TTC549 (cell line): ENCODE results near the gene ICAM5.
"Not testable (repeated sequence)": the region's sequence is repeated elsewhere in the genome, so short reads cannot be mapped to it uniquely, and the experiment has no call there.

Source experiments
- FAIRE-seq: peaks from 2 replicates; lab custom pipeline; 2012; peaks lifted over from hg19 to GRCh38; lab: Jason Lieb, UNC

The ICAM5 gene, protein sequence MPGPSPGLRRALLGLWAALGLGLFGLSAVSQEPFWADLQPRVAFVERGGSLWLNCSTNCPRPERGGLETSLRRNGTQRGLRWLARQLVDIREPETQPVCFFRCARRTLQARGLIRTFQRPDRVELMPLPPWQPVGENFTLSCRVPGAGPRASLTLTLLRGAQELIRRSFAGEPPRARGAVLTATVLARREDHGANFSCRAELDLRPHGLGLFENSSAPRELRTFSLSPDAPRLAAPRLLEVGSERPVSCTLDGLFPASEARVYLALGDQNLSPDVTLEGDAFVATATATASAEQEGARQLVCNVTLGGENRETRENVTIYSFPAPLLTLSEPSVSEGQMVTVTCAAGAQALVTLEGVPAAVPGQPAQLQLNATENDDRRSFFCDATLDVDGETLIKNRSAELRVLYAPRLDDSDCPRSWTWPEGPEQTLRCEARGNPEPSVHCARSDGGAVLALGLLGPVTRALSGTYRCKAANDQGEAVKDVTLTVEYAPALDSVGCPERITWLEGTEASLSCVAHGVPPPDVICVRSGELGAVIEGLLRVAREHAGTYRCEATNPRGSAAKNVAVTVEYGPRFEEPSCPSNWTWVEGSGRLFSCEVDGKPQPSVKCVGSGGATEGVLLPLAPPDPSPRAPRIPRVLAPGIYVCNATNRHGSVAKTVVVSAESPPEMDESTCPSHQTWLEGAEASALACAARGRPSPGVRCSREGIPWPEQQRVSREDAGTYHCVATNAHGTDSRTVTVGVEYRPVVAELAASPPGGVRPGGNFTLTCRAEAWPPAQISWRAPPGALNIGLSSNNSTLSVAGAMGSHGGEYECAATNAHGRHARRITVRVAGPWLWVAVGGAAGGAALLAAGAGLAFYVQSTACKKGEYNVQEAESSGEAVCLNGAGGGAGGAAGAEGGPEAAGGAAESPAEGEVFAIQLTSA

DNA sequence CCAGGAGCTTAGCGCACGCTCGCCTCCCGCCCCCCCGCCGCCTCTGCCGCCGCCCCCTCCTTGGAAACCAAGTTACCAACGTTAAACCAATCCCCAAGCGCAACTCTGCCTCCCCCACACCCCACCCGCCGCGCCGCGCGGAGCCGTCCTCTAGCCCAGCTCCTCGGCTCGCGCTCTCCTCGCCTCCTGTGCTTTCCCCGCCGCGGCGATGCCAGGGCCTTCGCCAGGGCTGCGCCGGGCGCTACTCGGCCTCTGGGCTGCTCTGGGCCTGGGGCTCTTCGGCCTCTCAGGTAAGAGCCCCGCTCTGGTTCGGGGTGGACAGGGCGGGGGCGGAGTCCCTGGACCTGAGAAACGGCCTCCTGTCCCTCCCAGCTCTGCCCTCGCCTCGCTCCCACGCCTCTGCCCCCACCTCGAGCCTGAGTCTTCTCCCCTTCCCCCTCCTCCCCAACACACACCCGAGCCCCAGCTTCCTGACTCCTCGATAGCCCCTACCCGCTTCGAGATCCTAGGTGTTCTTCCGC, at the start of gene ICAM5:
Gene ICAM5, plus strand, starts transcription at position 117 of the 521 bp plus-strand sequence. Its CDS starts 92 bp downstream, at position 209.
- FAIRE-seq, result no peak

DNA sequence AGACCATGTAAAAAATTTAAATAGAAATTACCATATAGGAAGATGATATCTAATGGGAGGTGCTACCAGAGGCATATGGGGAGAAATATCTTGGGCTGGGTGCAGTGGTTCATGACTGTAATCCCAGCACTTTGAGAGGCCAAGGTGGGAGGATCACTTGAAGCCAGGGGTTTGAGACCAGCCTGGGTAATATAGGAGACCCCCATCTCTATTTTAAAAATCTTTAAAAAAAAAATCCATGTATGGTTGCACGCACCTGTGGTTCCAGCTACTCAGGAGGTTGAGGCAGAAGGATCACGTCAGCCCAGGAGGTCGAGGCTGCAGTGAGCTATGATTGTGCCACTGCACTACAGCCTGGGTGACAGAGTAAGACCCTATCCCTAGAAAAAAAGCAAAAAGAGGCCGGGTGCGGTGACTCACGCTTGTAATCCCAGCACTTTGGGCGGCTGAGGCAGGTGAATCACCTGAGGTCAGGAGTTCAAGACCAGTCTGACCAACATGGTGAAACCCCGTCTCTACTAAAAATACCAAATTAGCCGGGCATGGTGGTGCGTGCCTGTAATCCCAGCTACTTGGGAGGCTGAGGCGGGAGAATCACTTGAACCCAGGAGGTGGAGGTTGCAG, 47.8 kb upstream of the ICAM5 start:
- FAIRE-seq, result not testable (repeated sequence)

DNA sequence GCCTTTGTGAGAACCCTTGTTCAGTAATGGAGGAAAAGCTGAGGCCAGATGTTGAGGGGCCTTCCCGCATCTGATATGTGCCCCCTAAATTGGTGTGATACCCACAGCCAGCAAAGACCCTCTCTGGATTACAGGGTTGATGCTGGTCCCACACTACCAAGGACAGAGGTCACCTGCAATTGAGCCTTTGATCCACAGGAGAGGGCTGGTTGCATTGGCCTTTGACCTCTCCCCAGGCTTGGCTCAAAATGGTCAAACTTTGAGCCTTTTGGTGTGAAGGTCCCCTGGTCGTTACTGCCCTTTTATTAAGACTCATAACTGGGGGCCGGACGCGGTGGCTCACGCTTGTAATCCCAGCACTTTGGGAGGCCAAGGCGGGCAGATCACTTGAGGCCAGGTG, 46.1 kb upstream of the ICAM5 start:
- no peak for FAIRE-seq

DNA sequence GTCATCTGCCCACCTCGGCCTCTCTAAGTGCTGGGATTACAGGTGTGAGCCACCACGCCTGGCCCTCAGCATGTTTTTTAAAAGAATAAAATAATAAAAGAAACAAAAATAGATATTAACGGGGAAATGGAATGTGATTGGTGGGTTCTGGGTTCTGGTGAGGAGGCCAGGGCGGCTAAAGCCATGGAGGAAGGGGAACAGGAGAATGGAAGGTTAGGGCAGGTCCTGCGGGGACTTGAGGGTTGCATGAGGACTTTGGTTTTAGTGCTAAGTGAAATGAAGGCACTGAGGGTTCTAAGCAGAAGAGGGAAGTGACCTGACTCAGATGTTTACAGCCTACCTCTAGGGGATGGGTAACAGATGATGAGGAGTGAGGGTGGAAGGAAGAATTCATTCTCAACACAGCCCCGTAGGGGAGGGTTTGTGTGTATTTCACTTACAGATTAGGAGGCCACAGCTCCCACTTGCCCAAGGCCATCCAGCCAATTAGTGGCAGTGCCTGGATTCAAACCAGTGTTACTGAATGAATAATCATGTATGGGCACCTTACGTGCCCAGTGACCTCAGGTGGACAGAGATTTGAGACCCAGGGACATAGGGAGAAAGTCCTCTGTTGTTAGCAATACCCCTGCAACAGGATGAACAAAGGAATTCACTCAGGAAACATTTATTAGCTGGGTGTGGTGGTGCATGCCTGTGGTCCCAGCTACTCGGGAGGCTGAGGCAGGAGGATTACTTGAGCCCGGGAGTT, 44.4 kb upstream of the ICAM5 start:
- no peak for FAIRE-seq

DNA sequence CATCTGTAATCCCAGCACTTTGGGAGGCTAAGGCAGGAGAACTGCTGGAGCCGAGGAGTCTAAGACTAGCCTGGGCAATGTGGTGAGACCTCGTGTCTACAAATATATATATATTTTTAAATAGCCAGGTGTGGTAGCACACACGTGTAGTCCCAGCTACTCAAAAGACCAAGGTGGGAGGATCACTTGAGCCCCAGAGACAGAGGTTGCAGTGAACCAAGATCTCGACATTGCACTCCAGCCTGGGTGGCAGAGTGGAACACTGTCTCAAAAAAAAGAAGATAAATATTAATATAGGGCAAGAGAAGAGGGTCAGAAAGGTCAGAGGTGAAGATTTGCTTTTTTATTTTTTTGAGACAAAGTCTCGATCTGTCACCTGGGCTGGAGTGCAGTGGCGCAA, 43.2 kb upstream of the ICAM5 start:
- no peak for FAIRE-seq

DNA sequence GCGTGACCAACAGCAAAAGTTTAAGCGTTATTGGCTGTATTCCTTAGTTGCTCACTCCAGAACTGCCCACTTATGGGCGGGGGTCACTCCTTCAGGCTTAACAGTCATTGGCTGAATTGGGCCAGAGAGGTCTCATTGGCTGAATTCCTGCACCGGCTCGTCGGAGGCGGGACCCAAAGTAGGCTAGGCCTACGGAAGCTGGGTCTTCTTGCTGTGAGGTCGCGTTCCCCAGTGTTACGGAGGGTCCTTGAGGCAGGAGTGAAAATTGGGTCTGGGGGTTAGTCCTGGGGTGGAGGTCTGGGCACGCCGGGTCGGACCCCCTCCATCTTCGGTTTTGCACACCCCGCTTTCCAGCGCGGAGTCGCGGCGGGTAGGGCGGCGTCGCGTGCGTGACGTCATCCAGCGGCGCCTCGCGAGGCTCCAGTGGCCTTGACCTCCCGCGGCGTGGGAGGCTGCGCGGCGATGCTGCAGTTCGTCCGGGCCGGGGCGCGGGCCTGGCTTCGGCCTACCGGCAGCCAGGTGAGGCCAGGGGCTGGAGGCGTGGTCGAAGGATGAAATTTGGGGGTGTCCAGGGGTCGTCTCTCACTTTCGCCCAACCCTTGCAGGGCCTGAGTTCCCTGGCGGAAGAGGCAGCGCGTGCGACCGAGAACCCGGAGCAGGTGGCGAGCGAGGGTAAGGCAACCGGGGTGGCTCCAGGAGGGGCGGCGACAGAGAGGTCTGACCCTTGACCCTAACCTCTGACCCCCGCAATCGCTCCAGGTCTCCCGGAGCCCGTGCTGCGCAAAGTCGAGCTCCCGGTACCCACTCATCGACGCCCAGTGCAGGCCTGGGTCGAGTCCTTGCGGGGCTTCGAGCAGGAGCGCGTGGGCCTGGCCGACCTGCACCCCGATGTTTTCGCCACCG, 37.7 kb upstream of the ICAM5 start, which contains the start of gene MRPL4:
Gene MRPL4, plus strand, starts transcription at position 423 of the 903 bp plus-strand sequence. Its CDS starts 40 bp downstream, at position 463.
- FAIRE-seq, result peak; percentile 94

DNA sequence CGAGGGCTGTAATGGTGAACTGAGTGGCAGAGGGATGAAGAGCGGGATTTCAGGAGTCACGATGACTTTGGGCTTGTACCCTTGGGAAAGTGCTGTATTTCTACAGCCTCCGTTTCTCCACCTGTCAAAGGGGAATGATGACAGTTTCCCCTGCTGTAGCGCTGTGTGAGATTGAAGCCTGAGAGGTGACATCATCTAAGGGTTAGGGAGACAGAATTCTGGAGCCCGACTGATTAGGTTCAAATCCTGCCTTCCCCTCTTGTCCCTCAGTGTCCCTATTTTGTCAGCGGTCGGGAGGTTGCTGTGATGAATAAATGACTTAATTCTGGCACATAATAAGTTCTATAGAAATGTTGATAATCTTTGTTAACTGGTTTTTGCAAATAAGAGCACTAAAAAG, 37.0 kb upstream of the ICAM5 start:
- no peak for FAIRE-seq

DNA sequence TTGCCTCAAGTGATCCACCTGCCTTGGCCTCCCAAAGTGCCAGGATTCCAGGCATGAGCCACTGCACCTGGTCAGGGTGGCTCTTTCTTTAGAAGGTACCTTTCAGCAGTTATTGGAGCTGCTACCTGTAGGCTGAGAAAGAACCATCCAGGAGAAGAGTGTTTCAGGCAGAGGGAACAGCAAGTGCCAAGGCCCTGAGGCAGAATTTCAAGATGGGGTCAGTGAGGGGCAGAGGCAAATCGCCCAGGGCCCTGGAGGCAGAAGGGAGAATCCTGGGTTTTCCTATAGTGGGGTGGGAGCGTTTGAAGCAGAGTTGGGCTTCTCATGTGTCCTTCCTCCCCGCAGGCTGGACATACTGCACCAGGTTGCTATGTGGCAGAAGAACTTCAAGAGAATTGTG, 35.5 kb upstream of the ICAM5 start:
- no peak for FAIRE-seq

DNA sequence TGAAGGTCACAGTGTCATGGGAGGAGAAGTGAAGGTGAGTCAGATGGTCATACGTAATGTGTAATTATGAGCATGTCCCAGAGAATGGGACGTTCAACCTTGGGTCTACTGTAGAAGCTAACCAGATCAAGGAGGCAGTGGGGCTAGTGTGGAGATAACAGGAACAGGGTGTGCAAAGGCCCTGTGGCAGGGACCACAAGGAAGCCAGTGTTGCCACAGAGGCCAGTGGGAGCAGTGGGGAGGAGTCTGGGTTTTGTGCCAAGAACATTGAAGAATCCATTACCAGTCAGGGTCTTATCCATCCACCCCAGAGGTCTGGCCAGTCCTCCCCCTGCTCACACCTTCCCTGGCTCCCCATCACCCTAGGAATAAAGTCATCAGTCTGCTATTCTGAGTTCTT, 34.4 kb upstream of the ICAM5 start:
- FAIRE-seq, result no peak

DNA sequence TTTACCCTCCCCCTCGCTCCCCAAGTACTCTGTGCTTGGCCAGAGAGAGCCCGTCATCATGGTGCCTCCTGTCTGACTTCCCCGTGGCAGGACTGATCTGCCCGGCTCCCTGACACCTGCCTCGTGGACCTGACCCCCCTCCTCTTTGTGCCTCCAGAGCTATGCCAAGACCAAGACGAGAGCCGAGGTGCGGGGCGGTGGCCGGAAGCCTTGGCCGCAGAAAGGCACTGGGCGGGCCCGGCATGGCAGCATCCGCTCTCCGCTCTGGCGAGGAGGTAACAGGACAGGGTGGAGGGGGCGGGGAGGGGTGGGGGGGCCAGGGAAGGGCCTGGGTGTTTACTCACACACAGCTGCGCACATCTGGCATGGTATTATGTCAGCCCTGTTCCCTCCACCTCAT, 33.2 kb upstream of the ICAM5 start:
- FAIRE-seq, result no peak

DNA sequence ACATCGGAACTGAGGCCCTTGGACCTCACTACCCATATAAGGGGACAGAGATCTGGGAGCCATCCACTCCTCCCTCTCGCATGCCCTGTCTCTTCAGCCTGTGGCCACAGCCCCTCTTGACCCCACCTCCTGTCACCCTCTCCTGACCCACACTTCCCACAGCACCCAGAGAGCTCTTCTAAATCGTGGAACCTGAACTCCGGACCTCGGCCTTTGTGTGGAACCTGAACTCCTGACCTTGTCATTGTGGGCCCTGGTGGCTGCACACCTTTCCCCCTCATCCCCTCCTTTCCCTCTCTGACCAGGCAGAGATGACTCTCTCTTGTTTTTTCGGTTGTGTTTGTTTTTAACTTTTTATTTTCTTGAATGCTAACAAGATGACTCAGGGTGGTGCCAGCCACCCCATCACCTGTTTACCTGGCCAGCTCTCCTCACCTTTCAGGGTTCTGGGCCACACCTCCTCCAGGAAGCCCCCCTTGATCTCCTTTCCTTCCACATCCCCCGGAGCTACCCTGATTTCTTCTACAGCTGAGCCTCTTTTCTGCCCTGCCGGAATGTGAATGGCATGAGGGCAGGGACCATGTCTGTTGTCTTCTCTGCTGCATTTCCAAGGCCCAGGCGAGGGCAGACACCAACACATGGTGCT, 32.7 kb upstream of the ICAM5 start:
- FAIRE-seq, result no peak

DNA sequence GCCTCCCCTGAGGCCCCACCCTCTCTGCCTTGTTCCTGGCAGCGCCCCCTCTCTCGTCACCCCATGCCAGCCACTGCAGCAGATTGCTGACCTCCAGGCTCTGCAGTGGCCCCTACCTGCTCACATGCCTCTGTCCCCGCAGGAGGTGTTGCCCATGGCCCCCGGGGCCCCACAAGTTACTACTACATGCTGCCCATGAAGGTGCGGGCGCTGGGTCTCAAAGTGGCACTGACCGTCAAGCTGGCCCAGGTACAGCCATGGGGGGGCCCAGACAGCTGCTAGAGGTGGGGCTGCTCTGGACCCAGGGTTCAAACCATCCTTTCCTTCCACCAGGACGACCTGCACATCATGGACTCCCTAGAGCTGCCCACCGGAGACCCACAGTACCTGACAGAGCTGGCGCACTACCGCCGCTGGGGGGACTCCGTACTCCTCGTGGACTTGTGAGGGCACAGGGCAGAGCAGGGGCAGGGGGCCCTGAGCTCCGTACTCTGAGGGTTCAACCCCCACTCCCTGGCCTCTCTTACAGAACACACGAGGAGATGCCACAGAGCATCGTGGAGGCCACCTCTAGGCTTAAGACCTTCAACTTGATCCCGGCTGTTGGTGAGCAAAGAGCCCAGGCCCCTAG, 31.6 kb upstream of the ICAM5 start:
- no peak for FAIRE-seq

DNA sequence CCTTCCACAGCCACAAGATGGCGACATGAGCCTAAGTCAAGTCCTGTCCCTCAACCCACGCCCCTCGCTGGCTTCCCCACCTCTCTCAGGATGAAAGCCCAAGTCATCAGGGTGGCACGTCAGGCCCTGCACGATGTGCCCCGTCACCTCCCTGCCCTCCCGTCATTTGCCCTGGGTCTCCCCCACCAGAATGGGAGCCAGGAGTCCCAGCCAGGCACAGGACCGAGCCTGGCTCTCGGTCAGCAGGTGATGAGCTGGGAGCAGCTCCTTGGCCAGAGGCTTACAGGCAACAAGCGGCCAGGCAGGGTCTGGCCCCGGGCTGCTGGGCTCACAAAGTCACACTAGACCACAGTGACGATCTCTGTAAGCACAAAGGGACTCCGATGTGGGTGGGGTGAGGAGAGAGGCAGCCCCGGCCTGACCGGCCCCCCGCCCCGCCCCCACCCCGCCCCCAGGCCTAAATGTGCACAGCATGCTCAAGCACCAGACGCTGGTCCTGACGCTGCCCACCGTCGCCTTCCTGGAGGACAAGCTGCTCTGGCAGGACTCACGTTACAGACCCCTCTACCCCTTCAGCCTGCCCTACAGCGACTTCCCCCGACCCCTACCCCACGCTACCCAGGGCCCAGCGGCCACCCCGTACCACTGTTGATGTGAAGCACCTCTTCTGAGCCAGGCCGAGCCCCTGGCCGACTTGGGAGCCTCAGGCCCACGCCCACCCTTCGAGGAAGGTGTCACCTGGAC, 30.4 kb upstream of the ICAM5 start:
- no peak for FAIRE-seq

DNA sequence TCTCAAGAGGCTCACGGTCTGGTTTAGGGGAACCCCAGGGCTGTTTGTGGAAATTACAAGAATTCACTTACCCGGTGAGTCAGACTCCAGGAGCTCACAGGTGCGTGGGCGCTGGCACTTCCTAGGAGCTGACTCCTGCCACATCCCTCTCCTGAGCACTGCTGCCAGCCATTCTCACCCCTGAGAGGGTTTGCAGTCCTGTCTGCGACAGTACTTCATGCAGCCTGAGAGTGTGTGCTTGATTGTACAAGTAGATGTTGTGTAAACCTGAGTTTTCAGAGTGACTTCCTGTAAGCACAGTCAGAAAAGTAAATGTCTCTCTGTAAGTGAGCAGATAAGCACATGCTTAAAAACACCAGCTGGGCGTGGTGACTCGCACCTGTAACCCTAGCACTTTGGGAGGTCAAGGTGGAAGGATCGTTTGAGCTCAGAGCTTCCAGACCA, 29.6 kb upstream of the ICAM5 start:
- FAIRE-seq, result no peak

DNA sequence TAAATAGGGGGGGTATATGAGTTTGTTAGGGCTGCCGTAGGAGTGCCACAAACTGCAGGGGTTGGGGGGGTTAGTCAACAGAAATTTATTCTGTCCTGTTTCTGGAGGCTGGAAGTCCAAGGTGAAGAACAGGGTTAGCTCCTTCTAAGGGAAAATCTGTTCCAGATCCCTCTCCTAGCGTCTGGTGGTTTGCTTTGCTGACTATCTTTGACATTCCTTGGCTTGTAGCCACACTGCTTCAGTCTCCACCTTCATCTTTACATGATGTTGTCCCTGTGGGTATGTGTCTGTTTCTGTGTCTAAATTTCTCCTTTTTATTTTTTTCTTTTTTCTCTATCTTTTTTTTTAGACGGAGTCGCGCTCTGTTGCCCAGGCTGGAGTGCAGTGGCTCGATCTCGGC, 27.0 kb upstream of the ICAM5 start:
- no peak for FAIRE-seq

DNA sequence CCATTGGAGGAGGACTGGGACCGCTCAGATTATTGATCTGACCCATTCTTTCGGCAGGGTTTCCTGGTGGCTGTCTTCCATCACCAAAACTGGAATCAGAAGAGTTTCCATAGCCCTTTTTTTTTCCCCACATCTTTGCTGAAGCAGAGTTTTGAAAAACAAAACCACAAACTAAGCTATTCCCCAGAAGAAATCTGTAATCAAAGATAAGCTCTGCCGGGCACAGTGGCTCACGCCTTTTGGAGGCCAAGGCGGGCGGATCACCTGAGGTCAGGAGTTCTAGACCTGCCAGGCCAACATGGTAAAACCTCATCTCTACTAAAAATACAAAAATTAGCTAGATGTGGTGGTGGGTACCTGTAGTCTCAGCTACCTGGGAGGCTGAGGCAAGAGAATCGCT, 23.0 kb upstream of the ICAM5 start:
- no peak for FAIRE-seq

DNA sequence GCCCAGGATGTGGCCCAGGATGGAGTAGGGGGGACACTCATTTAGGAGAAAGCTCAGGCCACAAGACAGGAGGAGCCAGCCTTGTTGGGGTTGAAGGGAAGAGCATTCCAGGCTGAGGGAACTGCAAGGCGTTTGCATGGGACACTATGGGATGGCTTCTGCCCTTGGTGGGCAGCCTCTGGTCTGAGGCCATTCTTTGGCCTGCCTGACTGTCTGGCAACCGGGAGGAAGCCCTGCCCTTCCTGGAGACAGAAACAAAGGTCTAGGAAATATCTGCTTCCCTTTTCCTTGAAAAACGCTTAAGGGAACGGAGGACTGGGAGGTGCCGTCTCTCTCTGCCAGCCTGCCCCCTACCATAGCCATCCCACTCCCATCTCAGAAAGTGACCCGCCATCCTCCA, 21.7 kb upstream of the ICAM5 start:
- no peak for FAIRE-seq

DNA sequence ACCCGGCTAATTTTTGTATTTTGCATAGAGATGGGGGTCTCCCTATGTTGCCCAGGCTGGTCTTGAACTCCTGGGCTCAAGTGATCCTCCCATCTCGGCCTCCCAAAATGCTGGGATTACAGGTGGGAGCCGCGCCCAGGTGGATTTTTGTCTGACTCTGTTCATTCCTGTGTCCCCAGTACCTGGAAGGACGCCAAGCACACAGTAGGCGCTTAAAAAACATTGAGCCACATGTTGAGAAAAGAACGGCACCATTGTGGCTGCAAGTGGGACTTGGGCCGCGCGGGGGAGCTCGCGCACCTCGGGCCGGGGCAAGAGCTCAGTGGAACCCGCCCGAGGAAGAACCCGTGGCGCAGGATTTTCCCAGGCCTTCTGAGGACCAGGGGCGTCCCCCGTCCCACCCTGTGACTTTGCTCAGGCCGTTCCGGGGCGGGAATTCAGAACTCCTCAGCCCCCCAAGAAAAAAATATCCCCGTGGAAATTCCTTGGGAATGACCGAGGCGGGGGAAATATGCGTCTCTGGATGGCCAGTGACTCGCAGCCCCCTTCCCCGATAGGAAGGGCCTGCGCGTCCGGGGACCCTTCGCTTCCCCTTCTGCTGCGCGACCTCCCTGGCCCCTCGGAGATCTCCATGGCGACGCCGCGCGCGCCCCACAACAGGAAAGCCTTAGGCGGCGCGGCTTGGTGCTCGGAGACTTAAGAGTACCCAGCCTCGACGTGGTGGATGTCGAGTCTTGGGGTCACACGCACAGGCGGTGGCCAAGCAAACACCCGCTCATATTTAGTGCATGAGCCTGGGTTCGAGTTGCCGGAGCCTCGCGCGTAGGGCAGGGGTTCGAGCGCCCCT, 20.2 kb upstream of the ICAM5 start:
- FAIRE-seq, result no peak
